Neural cell (in vitro differentiated cells): Measurements from ENCODE around the gene BHLHE23. TPM values are rescaled to one million over a fixed set of nuclear protein-coding genes. Genes with fewer than 3 reads are reported as not detected.

Experiments used
- H2AFZ ChIP-seq: fragments of 200-600, 300-800 bp; sonication (generic), shearing (Covaris generic); 2 replicates; pipeline ENCODE4 v1.6.0; 2014; ENCODE audit warnings: low read depth, mild to moderate bottlenecking, antibody characterized with exemption, low read length, moderate library complexity
- H3F3A ChIP-seq: fragments of 200-600 bp; shearing (Covaris generic); 2 replicates; pipeline ENCODE4 v1.6.1; 2016; ENCODE audit warnings: mild to moderate bottlenecking, moderate library complexity, mixed read lengths, antibody characterized with exemption, low read length; ENCODE audit not compliant: insufficient read depth, poor library complexity, severe bottlenecking
- H3K27ac ChIP-seq: fragments of 200-600, 300-800 bp; sonication (generic), shearing (Covaris generic); 2 replicates; pipeline ENCODE4 v1.5.1; 2014; ENCODE audit warnings: mild to moderate bottlenecking, low read length, moderate library complexity
- H3K27me3 ChIP-seq: fragments of 300-800, 200-600 bp; sonication (generic), shearing (Covaris generic); 2 replicates; pipeline ENCODE4 v1.6.0; 2014; ENCODE audit warnings: mild to moderate bottlenecking, low read depth, low read length, moderate library complexity; ENCODE audit not compliant: insufficient read depth
- H3K36me3 ChIP-seq: fragments of 300-800, 200-600 bp; sonication (generic), shearing (Covaris generic); 2 replicates; pipeline ENCODE4 v1.5.1; 2014; ENCODE audit warnings: mild to moderate bottlenecking, antibody characterized with exemption, low read length, moderate library complexity; ENCODE audit not compliant: insufficient read depth
- H3K4me2 ChIP-seq: fragments of 300-800, 200-600 bp; sonication (generic), shearing (Covaris generic); 2 replicates; pipeline ENCODE4 v1.6.0; 2014; ENCODE audit warnings: mild to moderate bottlenecking, low read length
- H3K4me3 ChIP-seq: fragments of 300-800, 200-600 bp; sonication (generic), shearing (Covaris generic); 2 replicates; pipeline ENCODE4 v1.5.1; 2014; ENCODE audit warnings: mild to moderate bottlenecking, low read length, moderate library complexity
- H3K79me2 ChIP-seq: fragments of 200-600 bp; shearing (Covaris generic); replicated peaks from 2 replicates; pipeline ENCODE4 v1.6.0; 2014; ENCODE audit warnings: mild to moderate bottlenecking, low read length, moderate library complexity; ENCODE audit not compliant: insufficient read depth
- H3K9ac ChIP-seq: fragments of 300-800, 200-600 bp; sonication (generic), shearing (Covaris generic); 2 replicates; pipeline ENCODE4 v1.6.1; 2016; ENCODE audit warnings: mild to moderate bottlenecking, low read length, mixed read lengths
- H3K9me2 ChIP-seq: fragments of 200-600 bp; shearing (Covaris generic); 2 replicates; pipeline ENCODE4 v1.6.1; 2016; ENCODE audit warnings: mild to moderate bottlenecking, low read length, mixed read lengths; ENCODE audit not compliant: insufficient read depth
- H3K9me3 ChIP-seq: fragments of 200-600, 300-800 bp; sonication (generic), shearing (Covaris generic); 2 replicates; pipeline ENCODE4 v1.6.1; 2016; ENCODE audit warnings: mild to moderate bottlenecking, mixed run types, low read length, moderate library complexity, mixed read lengths
- H4K20me1 ChIP-seq: fragments of 200-600 bp; shearing (Covaris generic); 2 replicates; pipeline ENCODE4 v1.6.1; 2016; ENCODE audit warnings: mild to moderate bottlenecking, mixed run types; ENCODE audit not compliant: insufficient read depth
- CTCF ChIP-seq: fragments of 450-650 bp; IDR thresholded peaks from 2 replicates; pipeline ENCODE4 v1.5.1; 2014; ENCODE audit warnings: antibody characterized with exemption, mild to moderate bottlenecking, moderate library complexity; ENCODE audit not compliant: poor library complexity, severe bottlenecking
- EP300 ChIP-seq: fragments of 450-650 bp; conservative IDR thresholded peaks from 2 replicates; pipeline ENCODE4 v1.6.1; 2014; ENCODE audit warnings: antibody characterized with exemption, mild to moderate bottlenecking, moderate library complexity; ENCODE audit not compliant: poor library complexity, severe bottlenecking
- EZH2 ChIP-seq: fragments of 200-600, 300-800 bp; shearing (Covaris generic), sonication (generic); IDR thresholded peaks from 2 replicates; pipeline ENCODE4 v1.6.1; 2014; ENCODE audit warnings: antibody characterized with exemption, low read length, borderline replicate concordance, mild to moderate bottlenecking; ENCODE audit not compliant: insufficient read depth, poor library complexity, severe bottlenecking
- MXI1 ChIP-seq: fragments of 450-650 bp; conservative IDR thresholded peaks from 2 replicates; pipeline ENCODE4 v1.6.1; 2014; ENCODE audit warnings: antibody characterized with exemption, mild to moderate bottlenecking; ENCODE audit not compliant: poor library complexity, severe bottlenecking
- POLR2AphosphoS5 ChIP-seq: IDR thresholded peaks from 2 replicates; pipeline ENCODE4 v1.6.1; 2012
- RAD21 ChIP-seq: fragments of 450-650 bp; conservative IDR thresholded peaks from 2 replicates; pipeline ENCODE4 v1.6.1; 2014; ENCODE audit warnings: antibody characterized with exemption, mild to moderate bottlenecking, moderate library complexity
- REST ChIP-seq: IDR thresholded peaks from 2 replicates; pipeline ENCODE4 v1.6.1; 2012; ENCODE audit warnings: borderline replicate concordance
- SMC3 ChIP-seq: fragments of 450-650 bp; conservative IDR thresholded peaks from 2 replicates; pipeline ENCODE4 v1.6.1; 2014; ENCODE audit warnings: antibody characterized with exemption, mild to moderate bottlenecking, moderate library complexity; ENCODE audit not compliant: poor library complexity
- TAF1 ChIP-seq: IDR thresholded peaks from 2 replicates; pipeline ENCODE4 v1.6.1; 2012; ENCODE audit warnings: low read depth
- polyA plus RNA-seq: library from polyadenylated mRNA; depleted of rRNA; stranded (reverse); fragments of >200 nt; gene quantifications from 2 replicates; pipeline ENCODE4 v1.2.3, GENCODE V29; 2014

Gene BHLHE23
- polyA plus RNA-seq, 1 donor from 2014 or later: not detected

- H3F3A ChIP-seq: no peaks in the 10 kb centered on the region
- no peaks in the 10 kb centered on the region for H3K27me3 ChIP-seq
- H3K9ac ChIP-seq: no peak overlapping the region
- H4K20me1 ChIP-seq: no peaks in the 10 kb centered on the region
- H2AFZ ChIP-seq: no peak overlapping the region
- H3K79me2 ChIP-seq: no peaks in the 10 kb centered on the region
- H3K27ac ChIP-seq: no peak overlapping the region
- no peak overlapping the region for H3K4me3 ChIP-seq
- H3K4me2 ChIP-seq: no peak overlapping the region
- H3K9me3 ChIP-seq: no peaks in the 10 kb centered on the region
- no peaks in the 10 kb centered on the region for H3K36me3 ChIP-seq
- no peaks in the 10 kb centered on the region for H3K9me2 ChIP-seq
- TF ChIP-seq EP300: no peak
- TF ChIP-seq MXI1: no peak
- no peak for TF ChIP-seq SMC3
Observed at GRCh38 chr20:63054103-63054474, 47.3 kb upstream of the BHLHE23 start.

DNA sequence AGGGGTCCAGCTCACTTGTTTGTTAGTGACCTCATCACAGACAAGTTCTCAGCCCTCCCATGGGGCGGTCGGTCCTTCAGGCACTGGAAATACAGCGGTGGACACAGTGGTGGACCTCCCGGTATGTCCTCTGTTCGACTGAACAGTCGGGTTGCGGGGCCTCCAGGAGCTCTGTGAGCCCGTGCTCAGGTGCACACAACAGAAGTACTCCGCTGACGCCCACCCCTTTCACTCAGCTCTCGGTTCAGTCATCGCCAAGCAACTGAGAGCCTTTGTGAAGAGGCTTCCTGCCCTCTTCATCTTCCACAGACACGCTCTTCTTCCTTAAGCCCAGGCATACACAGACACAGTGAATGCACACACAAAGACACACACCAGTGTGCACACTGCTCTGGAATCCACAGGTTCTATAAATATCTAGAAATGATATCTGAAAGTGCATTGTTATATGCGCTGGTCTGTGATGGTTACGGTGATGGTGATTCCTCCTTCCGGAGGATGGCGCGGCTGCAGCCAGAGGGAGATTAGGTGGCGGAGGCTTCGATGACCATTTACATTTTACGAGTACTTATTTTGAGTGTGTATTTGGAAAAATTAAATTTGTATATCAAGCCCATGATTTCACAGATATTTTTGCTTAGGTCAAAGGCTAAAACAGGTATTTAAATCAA lies 46.8 kb upstream of the BHLHE23 start:
- Histone ChIP-seq H3K4me2 (no peak overlapping the region), H3F3A (no peaks in the 10 kb centered on the region), H3K27ac (no peak overlapping the region), H4K20me1 (no peaks in the 10 kb centered on the region), H3K9ac (no peak overlapping the region), H3K36me3 (no peaks in the 10 kb centered on the region), H3K79me2 (no peaks in the 10 kb centered on the region), H3K27me3 (no peaks in the 10 kb centered on the region), H3K9me3 (no peaks in the 10 kb centered on the region), H3K9me2 (no peaks in the 10 kb centered on the region), H3K4me3 (no peak overlapping the region), H2AFZ (no peak overlapping the region)
- TF ChIP-seq TAF1 (no peak), EZH2 (no peak), CTCF (no peak), REST (no peak), POLR2AphosphoS5 (no peak), MXI1 (no peak), EP300 (no peak), SMC3 (no peak), RAD21 (no peak)
